ENCODE measurements around the gene PGA4.
"Not testable (repeated sequence)": the region's sequence is repeated elsewhere in the genome, so short reads cannot be mapped to it uniquely, and the experiment has no call there.

DNA sequence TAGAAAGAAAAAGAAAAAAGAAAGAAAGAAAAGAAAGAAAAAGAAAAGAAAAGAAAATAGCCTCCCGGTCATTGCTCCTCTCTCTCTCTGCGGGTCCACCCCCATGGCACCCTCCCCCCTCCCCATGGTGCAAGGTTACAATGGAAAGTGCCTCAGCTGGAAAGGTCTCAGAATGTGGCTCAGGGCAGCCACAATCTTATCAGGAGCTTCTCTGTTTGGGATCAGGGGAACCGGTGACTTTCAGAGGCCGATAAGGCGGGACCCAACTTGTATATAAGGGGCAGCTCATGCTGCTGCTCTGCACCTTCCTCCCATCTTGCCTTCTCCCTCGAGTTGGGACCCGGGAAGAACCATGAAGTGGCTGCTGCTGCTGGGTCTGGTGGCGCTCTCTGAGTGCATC is 18.7 kb downstream of the PGA4 start, which contains the start of gene PGA5:
- not testable (repeated sequence) for TF ChIP-seq CTCF, POLR2A, EP300 (IDR thresholded peaks at IDR 0.05)

Measured in tibial nerve (tissue), 4 donors.